GM12878 (cell line): ENCODE data around the gene ITCH. TPM values are rescaled to one million over a fixed set of nuclear protein-coding genes. Genes with fewer than 3 reads are reported as not detected.

ENCODE experiments used
- ATF7 ChIP-seq: fragments of 450-650 bp; IDR thresholded peaks from 2 replicates; pipeline ENCODE4 v1.6.1; 2016; ENCODE audit warnings: low read depth, mild to moderate bottlenecking
- BMI1 ChIP-seq: fragments of 450-650 bp; IDR thresholded peaks from 2 replicates; pipeline ENCODE4 v1.6.1; 2016; ENCODE audit warnings: mild to moderate bottlenecking, moderate library complexity, borderline replicate concordance
- BRCA1 ChIP-seq: IDR thresholded peaks from 2 replicates; pipeline ENCODE4 v1.6.1; 2011; ENCODE audit warnings: low read depth, low read length, improper control_type of control experiment
- CEBPZ ChIP-seq: fragments of 150-350 bp; IDR thresholded peaks from 2 replicates; pipeline ENCODE4 v1.6.1; 2016; ENCODE audit warnings: low read depth, low read length
- CREB1 ChIP-seq: IDR thresholded peaks from 2 replicates; pipeline ENCODE4 v1.6.1; 2012; ENCODE audit warnings: low read depth, mild to moderate bottlenecking, inconsistent platforms
- EZH2 ChIP-seq: IDR thresholded peaks from 2 replicates; pipeline ENCODE4 v1.6.1; 2012; ENCODE audit warnings: low read depth, mild to moderate bottlenecking, control low read depth, inconsistent platforms, low read length, borderline replicate concordance; ENCODE audit not compliant: control insufficient read depth
- GABPA ChIP-seq: IDR thresholded peaks from 2 replicates; pipeline ENCODE4 v1.6.1; 2014; ENCODE audit warnings: antibody characterized with exemption, low read depth, mild to moderate bottlenecking, inconsistent platforms
- IKZF2 ChIP-seq, 2 experiments: fragments of 450-650 bp; IDR thresholded peaks; 2 replicates each; pipeline ENCODE4 v1.6.1; 2017; ENCODE audit warnings: mild to moderate bottlenecking in 2 of 2, moderate library complexity in 2 of 2
- JUNB ChIP-seq: IDR thresholded peaks from 2 replicates; pipeline ENCODE4 v1.6.1; 2016; ENCODE audit warnings: antibody characterized with exemption, mild to moderate bottlenecking
- MEF2A ChIP-seq: IDR thresholded peaks from 2 replicates; pipeline ENCODE4 v1.6.1; 2011; ENCODE audit warnings: low read depth, mild to moderate bottlenecking, low read length, moderate library complexity; ENCODE audit not compliant: insufficient read depth
- MYC ChIP-seq: IDR thresholded peaks from 2 replicates; pipeline ENCODE4 v1.6.1; 2011; ENCODE audit warnings: mild to moderate bottlenecking, low read length, moderate library complexity, inconsistent platforms; ENCODE audit not compliant: insufficient read depth, insufficient replicate concordance, insufficient read length, severe bottlenecking
- NR2C1 ChIP-seq: fragments of 450-650 bp; IDR thresholded peaks from 2 replicates; pipeline ENCODE4 v1.6.1; 2017; ENCODE audit warnings: antibody characterized with exemption, mild to moderate bottlenecking, moderate library complexity
- PKNOX1 ChIP-seq: fragments of 450-650 bp; IDR thresholded peaks from 2 replicates; pipeline ENCODE4 v1.6.1; 2016; ENCODE audit warnings: mild to moderate bottlenecking
- POLR2AphosphoS5 ChIP-seq: IDR thresholded peaks from 2 replicates; pipeline ENCODE4 v1.6.1; 2011; ENCODE audit warnings: mild to moderate bottlenecking, low read length, inconsistent platforms
- POU2F2 ChIP-seq: IDR thresholded peaks from 3 replicates; pipeline ENCODE4 v1.6.1; 2011; ENCODE audit warnings: low read depth, mild to moderate bottlenecking, low read length, borderline replicate concordance
- RAD51 ChIP-seq: fragments of 450-650 bp; IDR thresholded peaks from 2 replicates; pipeline ENCODE4 v1.6.1; 2016; ENCODE audit warnings: moderate library complexity, mild to moderate bottlenecking, inconsistent platforms
- RELA ChIP-seq: fragments of 450-650 bp; IDR thresholded peaks from 2 replicates; pipeline ENCODE4 v1.8.0; 2014; ENCODE audit warnings: borderline replicate concordance; ENCODE audit not compliant: partially characterized antibody
- STAT3 ChIP-seq: IDR thresholded peaks from 2 replicates; pipeline ENCODE4 v1.6.1; 2011; ENCODE audit warnings: low read depth, low read length, improper control_type of control experiment
- SUPT20H ChIP-seq: IDR thresholded peaks from 2 replicates; pipeline ENCODE4 v1.6.1; 2011; ENCODE audit warnings: low read depth, mild to moderate bottlenecking, low read length, moderate library complexity, borderline replicate concordance; ENCODE audit not compliant: control insufficient read depth
- TAF1 ChIP-seq: IDR thresholded peaks from 2 replicates; pipeline ENCODE4 v1.6.1; 2011; ENCODE audit warnings: mild to moderate bottlenecking, low read depth, low read length, borderline replicate concordance
- USF2 ChIP-seq: IDR thresholded peaks from 2 replicates; pipeline ENCODE4 v1.6.1; 2011; ENCODE audit warnings: low read depth, low read length, improper control_type of control experiment, borderline replicate concordance
- ZBTB33 ChIP-seq: fragments of 450-650 bp; IDR thresholded peaks from 2 replicates; pipeline ENCODE4 v1.6.1; 2017; ENCODE audit warnings: mild to moderate bottlenecking
- ZNF217 ChIP-seq: fragments of 450-650 bp; IDR thresholded peaks from 2 replicates; pipeline ENCODE4 v1.6.1; 2017; ENCODE audit warnings: antibody characterized with exemption, mild to moderate bottlenecking
- polyA plus RNA-seq, 11 experiments: library from polyadenylated mRNA; depleted of rRNA in 4 of 11; unstranded in 6 of 11; stranded (reverse) in 5 of 11; fragments of >200 nt; fragmentation: Nextera tagmentation in 4 of 11; fragmentation: Illumina TruSeq in 1 of 11; extraction: Ambion mirVana in 4 of 11; extraction: Trizol in 1 of 11; gene quantifications; 1 replicate in 1 of 11; 2 replicates in 10 of 11; pipeline versions ENCODE4 v1.2.1 to v1.2.3, GENCODE V29; 2011 to 2016; ENCODE audit warnings: inconsistent platforms in 2 of 11, missing spikeins in 2 of 11, low read depth in 1 of 11
- total RNA-seq, 4 experiments: library from RNA; depleted of rRNA in 3 of 4; stranded (reverse); fragments of >200 nt in 3 of 4; fragmentation: Illumina TruSeq in 1 of 4; extraction: Trizol in 1 of 4; gene quantifications; 2 replicates each; pipeline versions ENCODE4 v1.2.1 to v1.2.3, GENCODE V29; 2013 to 2021

Gene ITCH
- total and polyA plus RNA-seq, 10 of the 15 experiments (the other 5 are each of a cell fraction or from before 2014, with no cell fraction given): 7.5 to 46.1 (median 21.5) TPM

GRCh38 chr20:34377072-34377847 lies 14.2 kb downstream of the ITCH start (continued):
- TF ChIP-seq USF2 (no peak), ZBTB33 (no peak), PKNOX1 (no peak), ATF7 (peak; percentile 59), RAD51 (peak; percentile 16; the same call in 1 of the 2 replicates), ZNF217 (no peak), MEF2A (peak; percentile 55; the same call in 1 of the 2 replicates), CREB1 (no peak), POLR2AphosphoS5 (no peak), RELA (no peak), POU2F2 (peak; percentile 72; the same call in 1 of the 3 replicates), IKZF2 (IDR thresholded peaks at IDR 0.05) (peak; percentile 38 to 81; a peak in 3 of 4 replicates), TAF1 (no peak), JUNB (peak; percentile 92), NR2C1 (no peak), BRCA1 (no peak), BMI1 (0 out of 2 replicates have a peak, but pooled peaks have one; percentile 22), SUPT20H (no peak), STAT3 (no peak), GABPA (peak; percentile 47; the same call in 1 of the 2 replicates), CEBPZ (no peak), EZH2 (0 out of 2 replicates have a peak, but pooled peaks have one; percentile 72), MYC (no peak)
